ENCODE data around the gene HPSE2.

GRCh38 chr10:98628206-98628605 lies 607.4 kb downstream of the HPSE2 start:
- no peak for TF ChIP-seq CTCF (IDR thresholded peaks at IDR 0.05; ENCODE audit: insufficient read depth, low read length, poor library complexity, severe bottlenecking)
- TF ChIP-seq EZH2phosphoT487 (conservative IDR thresholded peaks at IDR 0.05; ENCODE audit: low read length), result no peak
